Measurements from ENCODE around the gene ZDHHC6. TPM values are rescaled to one million over a fixed set of nuclear protein-coding genes. Genes with fewer than 3 reads are reported as not detected.

Gene ZDHHC6
- total and polyA plus RNA-seq, 10 of the 15 experiments (the other 5 are each of a cell fraction or from before 2014, with no cell fraction given): 23.8 to 59.4 (median 35.6) TPM

GRCh38 chr10:112466802-112467201 is 20.1 kb upstream of the ZDHHC6 start:
- H3K9ac ChIP-seq (ENCODE audit: control insufficient read depth, insufficient read depth, low read length): no peak overlapping the region
- WGBS (ENCODE audit: insufficient coverage, insufficient replicate concordance, low lambda C conversion rate, missing lambda C conversion rate): 74% methylated on average over 3 of the region's 3 CpGs
- intact Hi-C loops (cut with micrococcal nuclease; ENCODE audit: unreplicated experiment) (no loop called here), in situ Hi-C loops (cut with MboI) (no loop called here)
- H3K4me3 ChIP-seq: no peak overlapping the region
- no peaks in the 10 kb centered on the region for H3K4me1 ChIP-seq (ENCODE audit: control insufficient read depth, insufficient read depth, low read length)
- ChIA-PET CTCF (interaction anchor here (1.5 to 4.0 kb wide), 2 partner anchors 9 to 31 kb away, joined by 3 to 10 read pairs; no protein-coding TSS in a partner anchor), POLR2A (interaction anchor here (0.6 kb wide), 1 partner anchor 285 kb away, joined by 3 read pairs; no protein-coding TSS in a partner anchor), RAD21 (ENCODE audit: unreplicated experiment) (no interaction called here), SMC1A (ENCODE audit: uncharacterized antibody, unreplicated experiment) (interaction anchor here (0.9 kb wide), 1 partner anchor 32 kb away, joined by 3 read pairs; no protein-coding TSS in a partner anchor)
- no peak for TF ChIP-seq HDAC2 (IDR thresholded peaks at IDR 0.05)
- TF ChIP-seq E4F1 (IDR thresholded peaks at IDR 0.05; ENCODE audit: borderline replicate concordance, partially characterized antibody): no peak
- no peak for TF ChIP-seq NFYB (IDR thresholded peaks at IDR 0.05; ENCODE audit: insufficient read depth, low read depth, low read length)
- no peak for TF ChIP-seq MYC (IDR thresholded peaks at IDR 0.05; ENCODE audit: insufficient read depth, insufficient read length, insufficient replicate concordance, low read length, severe bottlenecking)
- no peak for TF ChIP-seq WRNIP1 (IDR thresholded peaks at IDR 0.05; ENCODE audit: borderline replicate concordance, low read depth, low read length)
- H3K27ac ChIP-seq (ENCODE audit: control insufficient read depth, insufficient read depth): no peak overlapping the region
- H3K9me3 ChIP-seq (replicated peaks; ENCODE audit: control insufficient read depth, insufficient read depth, low read length): peaks cover 3% of the 10 kb centered on the region; the same call in 1 of the 3 replicates
- H2AFZ ChIP-seq (ENCODE audit: control insufficient read depth, low read depth, low read length): no peak overlapping the region
- ATAC-seq (no peak), FAIRE-seq (no peak), DNase-seq (ENCODE audit: low read depth, low spot score) (no peak)
- no peaks in the 10 kb centered on the region for H3K27me3 ChIP-seq (replicated peaks in 1 of 2; ENCODE audit: control insufficient read depth in 2 of 2, insufficient read depth in 2 of 2, low read length in 1 of 2)
- no peak overlapping the region for H3K4me2 ChIP-seq (ENCODE audit: control insufficient read depth, insufficient read depth)
- H4K20me1 ChIP-seq (ENCODE audit: control insufficient read depth, insufficient read depth): no peaks in the 10 kb centered on the region
- no TSS peak for BruUV-seq (replicated peaks)
- no peaks in the 10 kb centered on the region for H3K79me2 ChIP-seq (ENCODE audit: control insufficient read depth, insufficient read depth, low read length)
- peaks cover 2 to 20% of the 10 kb centered on the region in 2 experiments; a peak in 2 of 4 replicates for H3K36me3 ChIP-seq (ENCODE audit: control insufficient read depth in 2 of 2, insufficient read depth in 2 of 2, low read length in 1 of 2)
